OCI-LY1 (cell line): ENCODE results near the gene NOL3.
A peak's percentile ranks its signal among the peaks of the same experiment; 100 is the strongest.

Source experiments
- H2AFZ ChIP-seq: fragments of 200-600 bp; sonication (generic), shearing (Covaris generic); 2 replicates; pipeline ENCODE4 v1.6.0; 2014; ENCODE audit warnings: antibody characterized with exemption, mild to moderate bottlenecking, low read length
- H3F3A ChIP-seq: fragments of 200-600 bp; sonication (generic), shearing (Covaris generic); 2 replicates; pipeline ENCODE4 v1.6.0; 2014; ENCODE audit warnings: mild to moderate bottlenecking, antibody characterized with exemption, low read length, moderate library complexity; ENCODE audit not compliant: insufficient read depth
- H3K27ac ChIP-seq: fragments of 200-600 bp; sonication (generic); 2 replicates; pipeline ENCODE4 v1.5.1; 2014; ENCODE audit warnings: low read length, mixed run types, mild to moderate bottlenecking, low read depth; ENCODE audit not compliant: poor library complexity, severe bottlenecking
- H3K27me3 ChIP-seq: fragments of 200-600 bp; sonication (generic); 2 replicates; pipeline ENCODE4 v1.6.0; 2014; ENCODE audit warnings: antibody characterized with exemption, mild to moderate bottlenecking, low read length, moderate library complexity; ENCODE audit not compliant: insufficient read depth
- H3K36me3 ChIP-seq: fragments of 200-600 bp; sonication (generic); 2 replicates; pipeline ENCODE4 v1.6.1; 2014; ENCODE audit warnings: mild to moderate bottlenecking, antibody characterized with exemption, low read length, moderate library complexity, mixed read lengths; ENCODE audit not compliant: insufficient read depth
- H3K4me1 ChIP-seq: fragments of 200-600 bp; sonication (generic); 2 replicates; pipeline ENCODE4 v1.5.1; 2014; ENCODE audit warnings: mild to moderate bottlenecking, low read length, moderate library complexity; ENCODE audit not compliant: insufficient read depth, severe bottlenecking
- H3K4me2 ChIP-seq: fragments of 200-600 bp; sonication (generic), shearing (Covaris generic); 2 replicates; pipeline ENCODE4 v1.6.1; 2014; ENCODE audit warnings: low read length
- H3K4me3 ChIP-seq: fragments of 200-600 bp; sonication (generic); 2 replicates; pipeline ENCODE4 v1.5.1; 2014; ENCODE audit warnings: low read length, low read depth, mild to moderate bottlenecking, mixed read lengths; ENCODE audit not compliant: poor library complexity, severe bottlenecking
- H3K79me2 ChIP-seq: fragments of 200-600 bp; shearing (Covaris generic); 2 replicates; pipeline ENCODE4 v1.6.1; 2016; ENCODE audit warnings: mixed run types, low read length, mixed read lengths; ENCODE audit not compliant: insufficient read depth
- H3K9ac ChIP-seq: fragments of 200-600 bp; sonication (generic), shearing (Covaris generic); 2 replicates; pipeline ENCODE4 v1.6.1; 2014; ENCODE audit warnings: mild to moderate bottlenecking, low read length, mixed read lengths
- H3K9me2 ChIP-seq: fragments of 200-600 bp; sonication (generic), shearing (Covaris generic); 2 replicates; pipeline ENCODE4 v1.6.1; 2014; ENCODE audit warnings: low read depth, mild to moderate bottlenecking, low read length, mixed read lengths
- H3K9me3 ChIP-seq: fragments of 200-600 bp; shearing (Covaris generic); 2 replicates; pipeline ENCODE4 v1.6.1; 2014; ENCODE audit warnings: low read length, mixed read lengths
- H4K20me1 ChIP-seq: fragments of 200-600 bp; sonication (generic), shearing (Covaris generic); 2 replicates; pipeline ENCODE4 v1.6.0; 2016; ENCODE audit warnings: mild to moderate bottlenecking, low read length; ENCODE audit not compliant: insufficient read depth
- EZH2 ChIP-seq: fragments of 200-600 bp; sonication (generic), shearing (Covaris generic); IDR thresholded peaks from 2 replicates; pipeline ENCODE4 v1.8.0; 2017; ENCODE audit warnings: borderline replicate concordance, mixed run types, mild to moderate bottlenecking, antibody characterized with exemption, low read length, moderate library complexity, mixed read lengths
- TF ChIP-seq, protein P1 (sequence below): fragments of 200-600 bp; sonication (generic), shearing (Covaris generic); IDR thresholded peaks from 2 replicates; pipeline ENCODE4 v1.5.1; 2017; ENCODE audit warnings: mild to moderate bottlenecking, antibody characterized with exemption, low read length, moderate library complexity, mixed read lengths

Gene NOL3

DNA sequence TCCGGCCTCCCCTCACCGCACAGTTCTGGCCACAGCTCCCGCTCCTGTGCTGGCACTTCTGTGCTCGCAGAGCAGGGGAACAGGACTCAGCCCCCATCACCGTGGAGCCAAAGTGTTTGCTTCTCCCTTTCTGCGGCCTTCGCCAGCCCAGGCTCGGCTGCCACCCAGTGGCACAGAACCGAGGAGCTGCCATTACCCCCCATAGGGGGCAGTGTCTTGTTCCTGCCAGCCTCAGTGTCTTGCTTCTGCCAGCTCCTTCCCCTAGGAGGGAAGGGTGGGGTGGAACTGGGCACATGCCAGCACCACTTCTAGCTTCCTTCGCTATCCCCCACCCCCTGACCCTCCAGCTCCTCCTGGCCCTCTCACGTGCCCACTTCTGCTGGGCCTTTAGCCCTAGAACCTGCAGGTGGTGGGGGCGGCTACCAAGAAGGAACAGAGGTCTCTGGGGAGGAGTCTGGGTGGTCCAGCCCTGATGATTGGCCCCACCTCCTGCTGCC, 27.9 kb downstream of the NOL3 start:
- H3K4me1 ChIP-seq, result peaks cover 22% of the 10 kb centered on the region
- TF ChIP-seq, protein P1, sequence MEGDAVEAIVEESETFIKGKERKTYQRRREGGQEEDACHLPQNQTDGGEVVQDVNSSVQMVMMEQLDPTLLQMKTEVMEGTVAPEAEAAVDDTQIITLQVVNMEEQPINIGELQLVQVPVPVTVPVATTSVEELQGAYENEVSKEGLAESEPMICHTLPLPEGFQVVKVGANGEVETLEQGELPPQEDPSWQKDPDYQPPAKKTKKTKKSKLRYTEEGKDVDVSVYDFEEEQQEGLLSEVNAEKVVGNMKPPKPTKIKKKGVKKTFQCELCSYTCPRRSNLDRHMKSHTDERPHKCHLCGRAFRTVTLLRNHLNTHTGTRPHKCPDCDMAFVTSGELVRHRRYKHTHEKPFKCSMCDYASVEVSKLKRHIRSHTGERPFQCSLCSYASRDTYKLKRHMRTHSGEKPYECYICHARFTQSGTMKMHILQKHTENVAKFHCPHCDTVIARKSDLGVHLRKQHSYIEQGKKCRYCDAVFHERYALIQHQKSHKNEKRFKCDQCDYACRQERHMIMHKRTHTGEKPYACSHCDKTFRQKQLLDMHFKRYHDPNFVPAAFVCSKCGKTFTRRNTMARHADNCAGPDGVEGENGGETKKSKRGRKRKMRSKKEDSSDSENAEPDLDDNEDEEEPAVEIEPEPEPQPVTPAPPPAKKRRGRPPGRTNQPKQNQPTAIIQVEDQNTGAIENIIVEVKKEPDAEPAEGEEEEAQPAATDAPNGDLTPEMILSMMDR, result peak; percentile 98
- no peak for TF ChIP-seq EZH2
- H3K9ac ChIP-seq, result no peak overlapping the region
- H3K79me2 ChIP-seq, result peaks cover 4% of the 10 kb centered on the region; the same call in 1 of the 2 replicates
- no peak overlapping the region for H2AFZ ChIP-seq
- no peaks in the 10 kb centered on the region for H3K9me3 ChIP-seq
- no peaks in the 10 kb centered on the region for H3K9me2 ChIP-seq
- H3K4me3 ChIP-seq, result no peak overlapping the region
- peak overlapping the region; percentile 55; the same call in 1 of the 2 replicates for H3K4me2 ChIP-seq
- peaks cover 82% of the 10 kb centered on the region for H3K36me3 ChIP-seq
- H4K20me1 ChIP-seq, result no peaks in the 10 kb centered on the region
- no peaks in the 10 kb centered on the region for H3F3A ChIP-seq
- peak overlapping the region; percentile 45 for H3K27ac ChIP-seq
- H3K27me3 ChIP-seq, result no peaks in the 10 kb centered on the region

DNA sequence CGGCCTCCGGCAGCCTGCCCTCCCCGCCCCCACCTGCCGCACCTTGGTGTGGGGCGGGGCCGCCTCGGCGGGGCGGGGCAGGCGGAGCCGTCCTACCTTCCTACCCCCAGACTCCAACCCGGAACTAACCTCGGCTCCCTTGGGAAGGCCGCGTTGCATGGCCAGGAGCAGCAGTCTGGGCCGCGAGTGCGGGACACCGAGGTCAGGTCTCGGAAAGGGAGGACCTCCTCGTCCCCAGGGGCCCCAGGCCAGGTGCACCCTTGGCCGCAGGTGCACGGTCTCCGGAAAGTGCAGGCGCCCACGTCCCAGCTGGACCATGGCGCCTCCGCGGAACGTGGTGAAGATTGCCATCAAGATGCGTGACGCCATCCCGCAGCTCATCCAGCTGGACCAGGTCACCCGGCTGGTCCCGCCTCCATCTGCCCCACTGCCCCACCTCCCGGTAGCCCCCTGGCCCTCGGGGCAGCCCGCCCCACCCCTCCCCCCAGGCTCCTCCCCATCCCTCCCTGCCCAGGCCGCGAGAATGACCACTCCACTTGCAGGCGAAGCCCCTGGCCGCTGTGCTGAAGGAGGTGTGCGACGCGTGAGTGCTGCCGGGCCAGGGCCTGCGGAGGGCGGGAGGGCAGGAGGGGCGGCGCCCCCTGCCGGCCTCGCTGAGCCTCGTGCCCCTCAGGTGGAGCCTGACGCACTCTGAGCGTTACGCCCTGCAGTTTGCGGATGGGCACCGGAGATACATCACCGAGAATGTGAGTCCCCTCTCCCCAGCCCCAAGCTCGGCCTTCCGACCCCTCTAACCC, 28.9 kb downstream of the NOL3 start, which contains the start of gene ELMO3:
ELMO3 (plus strand) TSS at position 121 of the 797 bp plus-strand sequence; CDS start at position 317, 196 bp downstream.
- no peaks in the 10 kb centered on the region for H3K9me2 ChIP-seq
- H3K27ac ChIP-seq, result peak within 1 kb of the TSS; percentile 45
- no peak within 1 kb of the TSS; the same call in 1 of the 2 replicates for H3K9ac ChIP-seq
- no peaks in the 10 kb centered on the region for H4K20me1 ChIP-seq
- H3K27me3 ChIP-seq, result no peaks in the 10 kb centered on the region
- H3F3A ChIP-seq, result no peaks in the 10 kb centered on the region
- no peaks in the 10 kb centered on the region for H3K9me3 ChIP-seq
- peaks cover 83% of the 10 kb centered on the region for H3K36me3 ChIP-seq
- TF ChIP-seq EZH2, result no peak
- TF ChIP-seq, protein P1, result peak; percentile 42
- peaks cover 16% of the 10 kb centered on the region for H3K4me1 ChIP-seq
- H2AFZ ChIP-seq, result no peak within 1 kb of the TSS
- H3K4me3 ChIP-seq, result peak within 1 kb of the TSS; percentile 56
- H3K79me2 ChIP-seq, result no peaks in the 10 kb centered on the region
- peak within 1 kb of the TSS; percentile 55 for H3K4me2 ChIP-seq

DNA sequence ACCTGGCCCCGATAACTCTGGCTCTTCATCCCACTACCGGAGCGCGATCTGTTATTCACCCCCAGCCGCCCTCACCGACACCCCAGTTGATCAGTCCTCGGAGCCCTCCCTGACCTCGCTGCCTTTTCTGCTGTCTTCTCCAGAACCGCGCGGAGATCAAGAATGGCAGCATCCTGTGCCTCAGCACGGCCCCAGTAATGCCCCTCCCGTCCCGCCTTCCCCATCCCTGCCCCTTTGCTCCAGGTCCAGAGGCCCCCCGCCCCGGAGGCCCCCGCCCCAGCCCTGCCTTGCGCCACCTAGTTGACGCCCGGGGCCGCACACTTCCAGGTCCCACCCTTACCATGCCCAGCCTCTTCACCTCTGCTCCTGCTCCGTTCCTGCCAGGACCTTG, 29.5 kb downstream of the NOL3 start:
- H3K27ac ChIP-seq, result no peak overlapping the region
- peaks cover 16% of the 10 kb centered on the region for H3K4me1 ChIP-seq
- no peak for TF ChIP-seq EZH2
- TF ChIP-seq, protein P1, result no peak
- H3K9me2 ChIP-seq, result no peaks in the 10 kb centered on the region
- peaks cover 80% of the 10 kb centered on the region for H3K36me3 ChIP-seq
- no peak overlapping the region for H3K9ac ChIP-seq
- no peak overlapping the region for H3K4me3 ChIP-seq
- no peak overlapping the region for H3K4me2 ChIP-seq
- H3K27me3 ChIP-seq, result no peaks in the 10 kb centered on the region
- H3K9me3 ChIP-seq, result no peaks in the 10 kb centered on the region
- no peaks in the 10 kb centered on the region for H3F3A ChIP-seq
- no peaks in the 10 kb centered on the region for H3K79me2 ChIP-seq
- H2AFZ ChIP-seq, result no peak overlapping the region
- H4K20me1 ChIP-seq, result no peaks in the 10 kb centered on the region
